Measurements from ENCODE around the gene BEND2. TPM values are rescaled to one million over a fixed set of nuclear protein-coding genes. Genes with fewer than 3 reads are reported as not detected.

Gene BEND2
- total and polyA plus RNA-seq, 4 experiments from 2014 or later, result not detected

GRCh38 chrX:18146009-18146408, 74.7 kb downstream of the BEND2 start:
- ChIA-PET POLR2A (ENCODE audit: partially characterized antibody) (no interaction called here), CTCF (ENCODE audit: partially characterized antibody) (interaction anchor here (0.5 kb wide), 1 partner anchor 1105 kb away, joined by 3 read pairs; no protein-coding TSS in a partner anchor)
- Histone ChIP-seq H3K9me3 (ENCODE audit: control insufficient read depth in 1 of 2, low read length in 2 of 2) (no peaks in the 10 kb centered on the region), H3K27me3 (ENCODE audit: insufficient read depth, low read length) (no peaks in the 10 kb centered on the region), H3K4me1 (ENCODE audit: insufficient read depth, low read length) (no peaks in the 10 kb centered on the region), H3K36me3 (ENCODE audit: insufficient read depth, low read length) (no peaks in the 10 kb centered on the region), H3K27ac (ENCODE audit: low read depth, low read length) (no peak overlapping the region), H3K4me3 (ENCODE audit: low read length in 2 of 2) (no peak overlapping the region)
- peaks cover 0 to 2% of the 10 kb centered on the region in 2 donors for H3K27me3 Mint-ChIP-seq
- no peaks in the 10 kb centered on the region for H3K36me3 Mint-ChIP-seq
- intact Hi-C loops (cut with micrococcal nuclease), result no loop called here
- H3K4me1 Mint-ChIP-seq, result no peaks in the 10 kb centered on the region
- no peak overlapping the region for H3K4me3 Mint-ChIP-seq
- no peak overlapping the region for H3K27ac Mint-ChIP-seq
- H3K9me3 Mint-ChIP-seq, result peaks cover 0 to 2% (median 0%) of the 10 kb centered on the region in 8 donors
- DNase-seq, result no peak

- intact Hi-C loops (cut with micrococcal nuclease), result no loop called here
These were observed 83.9 kb downstream of the BEND2 start for GRCh38 chrX:18136816-18137215.

GRCh38 chrX:18133605-18134004, 87.1 kb downstream of the BEND2 start:
- Histone ChIP-seq H3K4me3 (ENCODE audit: low read length in 2 of 2) (no peak overlapping the region), H3K9me3 (ENCODE audit: control insufficient read depth in 1 of 2, low read length in 2 of 2) (no peaks in the 10 kb centered on the region), H3K36me3 (ENCODE audit: insufficient read depth, low read length) (no peaks in the 10 kb centered on the region), H3K27ac (ENCODE audit: low read depth, low read length) (no peak overlapping the region), H3K27me3 (ENCODE audit: insufficient read depth, low read length) (no peaks in the 10 kb centered on the region), H3K4me1 (ENCODE audit: insufficient read depth, low read length) (no peaks in the 10 kb centered on the region)
- H3K9me3 Mint-ChIP-seq, result peaks cover 0 to 3% (median 0%) of the 10 kb centered on the region in 8 donors
- peaks cover 0 to 1% (median 0%) of the 10 kb centered on the region in 4 donors for H3K4me1 Mint-ChIP-seq
- intact Hi-C loops (cut with micrococcal nuclease), result no loop called here
- CTCF ChIA-PET (ENCODE audit: partially characterized antibody), result no interaction called here
- POLR2A ChIA-PET (ENCODE audit: partially characterized antibody), result no interaction called here
- H3K27me3 Mint-ChIP-seq, result no peaks in the 10 kb centered on the region
- no peak overlapping the region for H3K27ac Mint-ChIP-seq
- H3K36me3 Mint-ChIP-seq, result no peaks in the 10 kb centered on the region
- H3K4me3 Mint-ChIP-seq, result no peak overlapping the region
- no peak for DNase-seq

More at GRCh38 chrX:18136816-18137215, 83.9 kb downstream of the BEND2 start:
- CTCF ChIA-PET (ENCODE audit: partially characterized antibody), result no interaction called here
- no peaks in the 10 kb centered on the region for H3K4me1 ChIP-seq (ENCODE audit: insufficient read depth, low read length)
- Mint-ChIP-seq H3K27me3 (no peaks in the 10 kb centered on the region), H3K4me1 (peaks cover 0 to 1% (median 0%) of the 10 kb centered on the region in 4 donors), H3K36me3 (no peaks in the 10 kb centered on the region), H3K9me3 (peaks cover 0 to 2% (median 0%) of the 10 kb centered on the region in 8 donors), H3K27ac (no peak overlapping the region), H3K4me3 (no peak overlapping the region)
- no peaks in the 10 kb centered on the region for H3K36me3 ChIP-seq (ENCODE audit: insufficient read depth, low read length)
- POLR2A ChIA-PET (ENCODE audit: partially characterized antibody), result no interaction called here
- H3K4me3 ChIP-seq (ENCODE audit: low read length in 2 of 2), result no peak overlapping the region
- no peaks in the 10 kb centered on the region for H3K27me3 ChIP-seq (ENCODE audit: insufficient read depth, low read length)
- H3K27ac ChIP-seq (ENCODE audit: low read depth, low read length), result no peak overlapping the region
- no peaks in the 10 kb centered on the region for H3K9me3 ChIP-seq (ENCODE audit: control insufficient read depth in 1 of 2, low read length in 2 of 2)
- DNase-seq, result no peak

- Mint-ChIP-seq H3K36me3 (no peaks in the 10 kb centered on the region), H3K9me3 (peaks cover 0 to 3% (median 0%) of the 10 kb centered on the region in 8 donors), H3K27ac (no peak overlapping the region), H3K27me3 (no peaks in the 10 kb centered on the region), H3K4me3 (no peak overlapping the region), H3K4me1 (peaks cover 0 to 1% (median 0%) of the 10 kb centered on the region in 4 donors)
- Histone ChIP-seq H3K9me3 (ENCODE audit: control insufficient read depth in 1 of 2, low read length in 2 of 2) (no peaks in the 10 kb centered on the region), H3K27me3 (ENCODE audit: insufficient read depth, low read length) (no peaks in the 10 kb centered on the region), H3K4me1 (ENCODE audit: insufficient read depth, low read length) (no peaks in the 10 kb centered on the region), H3K27ac (ENCODE audit: low read depth, low read length) (no peak overlapping the region), H3K4me3 (ENCODE audit: low read length in 2 of 2) (no peak overlapping the region), H3K36me3 (ENCODE audit: insufficient read depth, low read length) (no peaks in the 10 kb centered on the region)
- ChIA-PET CTCF (ENCODE audit: partially characterized antibody) (no interaction called here), POLR2A (ENCODE audit: partially characterized antibody) (no interaction called here)
- no peak for DNase-seq
- intact Hi-C loops (cut with micrococcal nuclease), result no loop called here
These were observed 91.0 kb downstream of the BEND2 start for GRCh38 chrX:18129690-18130089.

GRCh38 chrX:18126971-18127370, 93.7 kb downstream of the BEND2 start:
- no peaks in the 10 kb centered on the region for H3K36me3 Mint-ChIP-seq
- no peak for DNase-seq
- no peak overlapping the region for H3K4me3 Mint-ChIP-seq
- ChIA-PET POLR2A (ENCODE audit: partially characterized antibody) (no interaction called here), CTCF (ENCODE audit: partially characterized antibody) (no interaction called here)
- peaks cover 0 to 3% of the 10 kb centered on the region in 2 donors for H3K27me3 Mint-ChIP-seq
- peaks cover 0 to 3% (median 0%) of the 10 kb centered on the region in 8 donors for H3K9me3 Mint-ChIP-seq
- H3K9me3 ChIP-seq (ENCODE audit: control insufficient read depth in 1 of 2, low read length in 2 of 2), result no peaks in the 10 kb centered on the region
- no peak overlapping the region for H3K4me3 ChIP-seq (ENCODE audit: low read length in 2 of 2)
- H3K27me3 ChIP-seq (ENCODE audit: insufficient read depth, low read length), result no peaks in the 10 kb centered on the region
- H3K27ac Mint-ChIP-seq, result no peak overlapping the region
- no peaks in the 10 kb centered on the region for H3K36me3 ChIP-seq (ENCODE audit: insufficient read depth, low read length)
- no peaks in the 10 kb centered on the region for H3K4me1 ChIP-seq (ENCODE audit: insufficient read depth, low read length)
- intact Hi-C loops (cut with micrococcal nuclease), result no loop called here
- H3K27ac ChIP-seq (ENCODE audit: low read depth, low read length), result no peak overlapping the region
- no peaks in the 10 kb centered on the region for H3K4me1 Mint-ChIP-seq

GRCh38 chrX:18119856-18120255, 100.8 kb downstream of the BEND2 start:
- intact Hi-C loops (cut with micrococcal nuclease), result no loop called here
- Histone ChIP-seq H3K27ac (ENCODE audit: low read depth, low read length) (no peak overlapping the region), H3K27me3 (ENCODE audit: insufficient read depth, low read length) (no peaks in the 10 kb centered on the region), H3K9me3 (ENCODE audit: control insufficient read depth in 1 of 2, low read length in 2 of 2) (no peaks in the 10 kb centered on the region), H3K4me3 (ENCODE audit: low read length in 2 of 2) (no peak overlapping the region), H3K4me1 (ENCODE audit: insufficient read depth, low read length) (no peaks in the 10 kb centered on the region), H3K36me3 (ENCODE audit: insufficient read depth, low read length) (no peaks in the 10 kb centered on the region)
- Mint-ChIP-seq H3K4me1 (no peaks in the 10 kb centered on the region), H3K27me3 (peaks cover 0 to 3% of the 10 kb centered on the region in 2 donors), H3K9me3 (peaks cover 0 to 6% (median 3%) of the 10 kb centered on the region in 8 donors), H3K36me3 (no peaks in the 10 kb centered on the region), H3K27ac (no peak overlapping the region), H3K4me3 (no peak overlapping the region)
- ChIA-PET CTCF (ENCODE audit: partially characterized antibody) (no interaction called here), POLR2A (ENCODE audit: partially characterized antibody) (no interaction called here)
- no peak for DNase-seq

Other genes starting within 250 kb of the BEND2 start
- gene SCML2, start 133.8 kb upstream of the BEND2 start, total RNA-seq, result 1 to 10 TPM; 1.2 to 1.7 TPM
- gene SCML2, start 133.8 kb upstream of the BEND2 start, polyA plus RNA-seq, result 1 to 10 TPM in 1 of 2 donors, under 1 TPM in 1; 0.41 to 1.3 TPM
- 1 to 10 TPM; 5.0 to 5.7 TPM for gene CDKL5, start 204.7 kb upstream of the BEND2 start, total RNA-seq
- gene CDKL5, start 204.7 kb upstream of the BEND2 start, polyA plus RNA-seq, result 1 to 10 TPM; 1.0 to 1.3 TPM

All from CD4-positive, alpha-beta memory T cell (primary cell).